ENCODE measurements around the gene METRNL. TPM values are rescaled to one million over a fixed set of nuclear protein-coding genes. Genes with fewer than 3 reads are reported as not detected.
"Not testable (repeated sequence)": the region's sequence is repeated elsewhere in the genome, so short reads cannot be mapped to it uniquely, and the experiment has no call there.

METRNL gene
- total RNA-seq, 2 experiments from 2014 or later, result 23.3 to 24.1 TPM

DNA sequence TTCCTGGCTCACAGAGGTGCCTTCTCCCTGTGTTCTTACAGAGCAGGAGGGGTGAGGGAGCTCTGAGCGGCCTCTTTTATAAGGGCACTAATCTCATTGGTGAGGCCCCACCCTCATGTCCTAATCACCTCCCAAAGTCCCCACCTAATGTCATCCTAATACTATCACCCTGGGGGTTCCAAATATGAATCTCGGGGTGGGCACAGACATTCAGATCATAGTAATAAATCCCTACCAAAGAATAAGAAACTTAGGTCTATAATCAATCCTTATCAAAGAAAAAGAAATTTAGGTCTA lies 32.3 kb upstream of the METRNL start:
- Mint-ChIP-seq H3K9me3 (peaks cover 11% of the 10 kb centered on the region), H3K27me3 (no peaks in the 10 kb centered on the region), H3K27ac (no peak overlapping the region), H3K4me3 (no peak overlapping the region), H3K4me1 (ENCODE audit: low read depth) (peaks cover 51% of the 10 kb centered on the region), H3K36me3 (ENCODE audit: low read depth) (peaks cover 43% of the 10 kb centered on the region)
- ChIA-PET POLR2A (no interaction called here), CTCF (no interaction called here)
- no peak for ATAC-seq
- no peak for TF ChIP-seq CTCF (IDR thresholded peaks at IDR 0.05)
- intact Hi-C loops (cut with micrococcal nuclease), result no loop called here
- DNase-seq, result no peak

DNA sequence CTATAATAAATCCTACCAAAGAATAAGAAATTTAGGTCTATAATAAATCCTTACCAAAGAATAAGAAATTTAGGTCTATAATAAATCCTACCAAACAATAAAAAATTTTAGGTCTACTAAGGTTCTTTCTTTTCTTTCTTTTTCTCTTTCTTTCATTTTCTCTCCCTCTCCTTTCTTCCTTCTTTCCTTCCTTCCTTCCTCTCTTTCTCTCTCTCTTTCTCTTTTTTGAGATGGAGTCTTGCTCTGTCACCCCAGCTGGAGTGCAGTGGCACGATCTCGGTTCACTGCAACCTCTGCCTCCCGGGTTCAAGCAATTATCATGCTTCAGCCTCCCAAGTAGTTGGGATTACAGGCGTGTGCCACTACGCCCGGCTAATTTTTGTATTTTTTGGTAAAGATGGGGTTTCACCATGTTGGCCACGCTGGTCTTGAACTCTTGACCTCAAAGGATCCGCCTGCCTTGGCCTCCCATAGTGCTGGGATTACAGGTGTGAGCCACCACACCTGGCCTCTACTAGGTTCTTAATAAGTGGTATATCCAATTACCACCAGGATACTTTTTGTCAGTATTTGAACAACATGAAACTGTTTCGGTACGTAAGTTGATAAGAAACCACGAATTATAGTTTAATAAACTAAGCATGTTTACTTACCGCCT lies 31.5 kb upstream of the METRNL start:
- ATAC-seq; H3K9me3 Mint-ChIP-seq; intact Hi-C loops (cut with micrococcal nuclease); H3K27me3 Mint-ChIP-seq; DNase-seq; CTCF ChIA-PET: not testable (repeated sequence)
- H3K27ac Mint-ChIP-seq, result peak overlapping the region; percentile 98
- peaks cover 35% of the 10 kb centered on the region for H3K36me3 Mint-ChIP-seq (ENCODE audit: low read depth)
- peak overlapping the region; percentile 88 for H3K4me3 Mint-ChIP-seq
- peaks cover 51% of the 10 kb centered on the region for H3K4me1 Mint-ChIP-seq (ENCODE audit: low read depth)
- POLR2A ChIA-PET, result interaction anchor here (1.2 to 1.9 kb wide), 4 partner anchors 8 to 59 kb away, joined by 3 to 6 read pairs (median 3); no protein-coding TSS in a partner anchor

DNA sequence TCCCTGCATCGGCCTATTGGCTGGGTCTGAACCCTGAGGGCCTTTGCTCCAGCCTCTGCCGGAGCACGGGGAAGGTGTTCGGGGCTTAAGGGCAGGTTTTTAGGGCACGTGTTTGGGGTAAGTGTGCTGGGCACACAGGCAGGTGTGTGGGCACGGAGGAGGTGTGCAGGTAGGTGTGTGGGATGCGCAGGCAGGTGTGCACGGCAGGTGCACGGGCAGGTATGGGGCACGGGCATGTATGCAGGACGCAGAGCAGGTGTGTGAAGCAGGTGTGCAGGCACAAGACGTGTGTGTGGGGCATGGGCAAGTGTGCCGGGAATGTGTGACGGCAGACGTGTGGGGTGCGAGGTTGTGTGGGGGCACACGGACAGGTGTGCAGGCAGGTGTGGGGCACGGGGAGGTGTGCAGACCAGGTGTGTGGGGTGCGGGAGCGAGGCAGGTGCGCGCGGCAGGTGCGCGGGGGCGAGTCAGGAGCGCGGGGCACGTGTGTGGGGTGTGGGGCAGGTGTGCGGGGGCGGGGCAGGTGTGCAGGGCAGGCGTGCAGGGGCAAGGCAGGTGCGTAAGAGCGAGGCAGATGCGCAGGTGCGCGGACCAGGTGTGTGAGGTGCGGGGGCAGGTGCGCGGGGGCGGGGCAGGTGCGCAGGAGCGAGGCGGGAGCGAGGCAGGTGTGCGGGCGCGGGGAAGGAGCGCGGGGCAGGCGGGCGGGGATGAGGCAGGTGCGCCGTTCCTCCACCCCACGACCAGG lies 28.6 kb upstream of the METRNL start:
- Mint-ChIP-seq H3K27ac (peak overlapping the region; percentile 82), H3K27me3 (no peaks in the 10 kb centered on the region), H3K4me3 (peak overlapping the region; percentile 88), H3K9me3 (peaks cover 4% of the 10 kb centered on the region), H3K4me1 (ENCODE audit: low read depth) (peaks cover 53% of the 10 kb centered on the region), H3K36me3 (ENCODE audit: low read depth) (peaks cover 16% of the 10 kb centered on the region)
- no peak for TF ChIP-seq CTCF (IDR thresholded peaks at IDR 0.05)
- no peak for DNase-seq
- POLR2A ChIA-PET, result no interaction called here
- intact Hi-C loops (cut with micrococcal nuclease), result no loop called here
- CTCF ChIA-PET, result no interaction called here
- no peak for ATAC-seq

GRCh38 chr17:83051396-83052240 lies 27.8 kb upstream of the METRNL start:
- H3K4me1 Mint-ChIP-seq (ENCODE audit: low read depth), result peaks cover 50% of the 10 kb centered on the region

GRCh38 chr17:83052241-83052564 lies 27.2 kb upstream of the METRNL start:
- DNase-seq, result no peak
- no peak for ATAC-seq
- no peaks in the 10 kb centered on the region for H3K9me3 Mint-ChIP-seq
- H3K4me1 Mint-ChIP-seq (ENCODE audit: low read depth), result peaks cover 48% of the 10 kb centered on the region
- CTCF ChIA-PET, result no interaction called here
- no peaks in the 10 kb centered on the region for H3K27me3 Mint-ChIP-seq
- peak overlapping the region; percentile 94 for H3K27ac Mint-ChIP-seq
- H3K4me3 Mint-ChIP-seq, result peak overlapping the region; percentile 77
- intact Hi-C loops (cut with micrococcal nuclease), result no loop called here
- H3K36me3 Mint-ChIP-seq (ENCODE audit: low read depth), result peaks cover 7% of the 10 kb centered on the region
- no peak for TF ChIP-seq CTCF (IDR thresholded peaks at IDR 0.05)
- POLR2A ChIA-PET, result no interaction called here

More at GRCh38 chr17:83051396-83052240, 27.8 kb upstream of the METRNL start:
- intact Hi-C loops (cut with micrococcal nuclease), result no loop called here
- H3K36me3 Mint-ChIP-seq (ENCODE audit: low read depth), result peaks cover 12% of the 10 kb centered on the region
- no peaks in the 10 kb centered on the region for H3K27me3 Mint-ChIP-seq
- H3K27ac Mint-ChIP-seq, result peak overlapping the region; percentile 94
- ChIA-PET POLR2A (no interaction called here), CTCF (no interaction called here)
- peaks cover 2% of the 10 kb centered on the region for H3K9me3 Mint-ChIP-seq
- H3K4me3 Mint-ChIP-seq, result peak overlapping the region; percentile 88
- TF ChIP-seq CTCF (IDR thresholded peaks at IDR 0.05), result no peak
- ATAC-seq (peak; percentile 91), DNase-seq (peak; percentile 98)

Data from activated CD8-positive, alpha-beta T cell treated with anti-CD3 and anti-CD28 coated beads for 36 hours (primary cell).